Midbrain (tissue), 1 donor: Measurements from ENCODE around the gene LAD1.

Source experiments
- DNase-seq: peaks from one replicate; lab custom pipeline; 2025; lab: John Stamatoyannopoulos, UW

LAD1 gene, protein sequence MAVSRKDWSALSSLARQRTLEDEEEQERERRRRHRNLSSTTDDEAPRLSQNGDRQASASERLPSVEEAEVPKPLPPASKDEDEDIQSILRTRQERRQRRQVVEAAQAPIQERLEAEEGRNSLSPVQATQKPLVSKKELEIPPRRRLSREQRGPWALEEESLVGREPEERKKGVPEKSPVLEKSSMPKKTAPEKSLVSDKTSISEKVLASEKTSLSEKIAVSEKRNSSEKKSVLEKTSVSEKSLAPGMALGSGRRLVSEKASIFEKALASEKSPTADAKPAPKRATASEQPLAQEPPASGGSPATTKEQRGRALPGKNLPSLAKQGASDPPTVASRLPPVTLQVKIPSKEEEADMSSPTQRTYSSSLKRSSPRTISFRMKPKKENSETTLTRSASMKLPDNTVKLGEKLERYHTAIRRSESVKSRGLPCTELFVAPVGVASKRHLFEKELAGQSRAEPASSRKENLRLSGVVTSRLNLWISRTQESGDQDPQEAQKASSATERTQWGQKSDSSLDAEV

DNA sequence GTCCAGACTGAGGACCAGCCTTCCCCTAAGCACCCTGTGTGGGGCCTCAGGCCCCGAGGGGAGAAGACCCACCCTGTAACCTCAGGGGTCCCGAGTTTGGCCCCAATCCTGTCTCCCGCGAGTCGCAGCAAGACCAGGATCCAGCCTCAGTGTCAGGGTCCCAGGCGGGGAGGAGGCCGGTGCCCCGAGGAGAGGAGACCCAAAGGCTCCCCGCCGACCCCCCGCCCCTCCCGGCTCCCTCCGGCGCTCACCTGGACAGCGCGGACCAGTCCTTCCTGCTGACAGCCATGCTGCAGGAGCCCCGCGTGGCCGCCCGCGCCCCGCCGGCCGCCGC lies at the start of gene LAD1:
TSS of gene LAD1 (minus strand) at position 307 of the 334 bp plus-strand sequence. CDS start at position 289, 18 bp downstream.
- no peak for DNase-seq

DNA sequence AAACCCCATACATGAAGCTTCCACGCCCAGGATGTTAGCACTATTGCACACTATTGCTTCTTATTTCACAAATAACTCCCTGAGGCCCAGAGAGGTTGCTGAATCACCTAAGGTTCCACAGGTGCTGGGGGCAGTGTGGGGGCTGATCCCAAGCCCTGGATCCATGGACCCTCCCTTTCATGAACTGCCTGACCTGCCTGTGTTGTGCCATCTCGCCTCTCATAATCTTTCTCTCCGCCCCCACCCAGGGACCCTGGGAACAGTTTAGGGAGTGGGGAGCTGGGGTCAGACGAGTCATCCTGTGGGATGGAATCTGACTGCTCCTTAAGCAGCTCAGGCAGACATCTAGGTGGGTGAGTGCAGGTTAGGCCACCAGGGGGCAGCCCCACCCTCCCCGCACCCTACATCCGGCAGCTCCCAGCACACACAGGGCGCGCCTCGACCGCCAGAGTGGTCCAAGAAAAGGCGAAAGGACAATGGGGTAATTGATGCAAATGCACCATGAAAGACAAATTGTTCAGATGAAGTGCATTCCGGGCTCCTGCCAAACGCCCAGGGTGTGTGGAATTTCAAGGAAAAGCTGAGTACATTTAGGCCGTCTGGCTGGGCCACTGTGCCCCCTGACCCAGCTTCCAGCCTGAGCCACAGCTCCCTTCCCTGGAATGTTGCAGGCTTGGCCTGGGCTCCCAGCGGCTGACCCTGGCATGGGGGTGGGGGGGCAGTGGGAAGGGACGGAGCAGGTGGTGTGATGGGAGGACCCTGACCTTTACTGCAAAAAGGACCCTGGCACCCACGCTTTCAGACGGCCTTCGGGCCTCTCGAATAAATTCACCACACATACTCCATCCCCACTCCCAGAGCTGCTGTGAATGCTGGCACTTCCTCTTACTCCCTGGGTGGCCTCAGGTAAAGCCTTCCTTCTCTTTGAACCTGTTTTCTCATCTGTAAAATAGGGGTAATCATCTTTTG lies 49.1 kb upstream of the LAD1 start:
- DNase-seq = peak; percentile 93

DNA sequence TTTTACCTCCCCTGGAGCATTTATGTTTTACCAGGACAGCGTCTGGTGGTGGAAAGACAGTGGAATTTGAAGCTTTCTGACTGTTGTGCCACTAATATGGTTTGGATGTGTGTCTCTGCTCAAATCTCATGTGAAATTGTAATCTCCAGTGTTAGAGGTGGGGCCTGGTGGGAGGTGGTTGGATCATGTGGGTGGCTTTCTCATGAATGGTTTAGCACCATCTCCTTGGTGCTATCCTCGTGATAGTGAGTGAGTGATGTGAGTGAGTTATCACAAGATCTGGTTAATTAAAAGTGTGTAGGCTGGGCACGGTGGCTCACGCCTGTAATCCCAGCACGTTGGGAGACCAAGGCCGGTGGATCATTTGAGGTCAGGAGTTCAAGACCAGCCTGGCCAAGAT lies 46.2 kb upstream of the LAD1 start:
- no peak for DNase-seq

DNA sequence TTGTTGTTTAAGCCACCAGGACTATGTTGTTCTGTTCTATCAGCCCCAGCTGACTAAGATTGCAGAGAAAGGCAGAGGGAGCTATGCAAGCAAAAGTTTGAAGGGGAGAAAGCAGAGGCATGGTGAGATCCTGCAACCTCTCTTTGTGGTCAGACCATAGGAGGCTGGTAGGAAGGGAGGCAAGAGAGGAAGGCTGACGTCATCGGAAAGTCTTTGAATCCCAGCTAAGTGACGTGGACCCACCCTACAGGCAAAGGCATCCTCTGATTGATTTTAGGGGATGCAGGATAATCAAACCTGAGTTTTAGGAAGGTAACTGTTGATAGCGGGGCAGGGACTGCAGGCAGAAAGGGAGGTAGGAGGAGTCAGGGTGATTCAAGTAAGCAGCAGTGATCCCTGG lies 45.7 kb upstream of the LAD1 start:
- DNase-seq = no peak

DNA sequence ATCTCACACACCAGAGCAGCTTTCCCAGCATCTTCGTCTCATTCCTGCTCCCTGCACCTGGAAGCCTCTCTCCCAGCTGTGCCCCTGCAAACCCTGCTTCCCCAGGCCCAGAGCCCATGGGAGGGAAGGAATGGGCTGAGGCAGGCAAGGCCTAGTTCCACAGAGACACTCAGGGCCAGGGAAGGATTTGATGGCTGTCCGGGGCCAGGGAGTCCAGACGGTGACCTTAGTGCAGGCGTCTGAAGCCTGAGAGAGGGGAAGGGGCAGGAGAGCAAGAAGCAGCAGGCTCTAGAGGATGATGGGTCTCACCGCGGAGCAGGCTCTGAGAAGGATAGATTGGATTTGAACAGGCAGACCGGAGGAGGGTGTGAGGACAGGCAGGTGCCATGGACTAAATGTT lies 44.6 kb upstream of the LAD1 start:
- DNase-seq = no peak

DNA sequence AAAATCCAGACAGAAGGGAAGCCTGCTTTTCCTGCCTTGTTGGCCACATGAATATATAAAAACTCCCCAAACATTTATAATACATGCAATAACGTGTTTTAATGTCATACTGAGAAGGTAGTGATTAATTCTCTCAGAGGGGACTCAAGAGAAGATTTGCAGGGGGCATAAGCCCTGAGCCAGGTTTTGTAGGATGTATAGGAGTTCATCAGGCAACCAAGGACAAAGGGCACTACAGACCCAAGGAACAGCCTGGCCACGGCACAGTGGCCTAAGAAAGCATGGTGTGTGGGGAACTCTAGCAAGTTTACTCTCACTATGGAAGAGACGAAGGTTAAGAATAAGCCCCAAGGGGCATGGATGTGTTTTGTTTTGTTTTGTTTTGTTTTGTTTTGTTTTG lies 37.8 kb upstream of the LAD1 start:
- DNase-seq = no peak

DNA sequence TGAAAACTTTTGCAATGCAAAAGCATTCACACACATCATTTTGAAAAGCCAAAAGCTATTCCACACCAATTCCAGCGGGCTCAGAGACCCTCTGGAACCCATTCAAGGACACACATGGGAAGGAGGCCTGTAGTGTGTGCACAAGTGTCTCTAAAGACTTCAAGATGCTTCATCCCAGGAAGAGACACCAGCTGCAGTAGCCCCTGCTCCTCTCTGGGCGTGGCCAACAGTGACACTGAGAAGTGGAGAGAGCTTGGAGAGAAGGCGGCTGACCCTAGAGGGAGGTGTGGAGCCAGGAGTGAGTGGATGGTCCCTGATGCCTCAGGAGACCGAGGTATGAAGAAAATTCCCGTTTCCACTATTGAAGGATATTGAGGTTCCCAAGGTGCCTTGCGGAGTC lies 37.3 kb upstream of the LAD1 start:
- DNase-seq = no peak

DNA sequence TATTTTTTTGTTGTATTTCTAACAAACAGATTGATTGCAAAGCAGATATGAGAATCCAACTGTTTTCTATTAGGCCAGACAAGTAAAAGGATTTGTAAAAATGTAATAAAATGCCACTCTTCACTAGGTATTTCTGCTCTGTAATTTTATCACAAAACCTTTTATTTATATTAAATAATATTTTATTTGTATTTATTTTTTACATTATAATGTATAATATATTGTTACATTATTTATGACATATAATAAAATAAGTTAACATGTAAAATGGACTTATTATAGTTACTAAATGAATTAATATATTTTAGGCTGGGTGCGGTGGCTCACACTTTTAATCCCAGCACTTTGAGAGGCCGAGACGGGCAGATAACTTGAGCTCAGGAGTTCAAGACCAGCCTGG lies 35.1 kb upstream of the LAD1 start:
- no peak for DNase-seq

DNA sequence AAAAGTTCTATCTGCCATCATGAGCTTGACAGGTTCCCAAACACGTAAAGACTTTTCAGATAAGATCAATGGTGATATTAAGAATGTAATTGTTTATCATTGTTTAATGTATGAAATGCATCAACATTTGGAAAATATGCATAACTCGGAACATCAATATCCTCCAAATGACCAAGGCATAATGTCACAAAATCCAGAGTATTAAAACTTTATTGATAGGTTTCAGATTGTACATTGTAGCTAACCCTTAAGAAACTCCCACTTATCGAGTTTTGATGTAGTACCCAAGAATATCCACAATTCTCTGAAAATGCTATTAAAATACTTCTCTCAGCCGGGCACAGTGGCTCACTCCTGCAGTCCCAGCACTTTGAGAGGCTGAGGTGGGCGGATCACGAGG lies 34.5 kb upstream of the LAD1 start:
- DNase-seq = no peak

DNA sequence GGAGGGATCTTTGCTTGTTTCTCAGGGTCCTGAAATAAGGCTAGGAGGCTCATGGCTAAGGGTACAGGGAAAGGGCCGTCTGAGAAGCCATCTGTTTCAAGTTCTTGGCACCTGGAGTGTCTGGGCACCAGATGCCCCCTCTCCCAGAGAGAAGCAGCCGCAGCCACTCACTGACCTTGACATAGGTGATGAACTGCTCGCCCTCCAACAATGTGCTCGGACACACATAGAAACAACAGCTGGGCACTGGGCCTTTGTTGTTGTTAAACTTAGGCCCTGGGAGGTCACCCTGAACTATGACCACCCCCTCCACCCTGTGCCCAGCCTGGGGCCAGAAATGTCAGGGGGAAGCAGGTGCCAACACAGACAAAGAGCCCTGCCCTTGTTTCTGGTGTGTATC lies 31.7 kb upstream of the LAD1 start:
- DNase-seq = no peak

DNA sequence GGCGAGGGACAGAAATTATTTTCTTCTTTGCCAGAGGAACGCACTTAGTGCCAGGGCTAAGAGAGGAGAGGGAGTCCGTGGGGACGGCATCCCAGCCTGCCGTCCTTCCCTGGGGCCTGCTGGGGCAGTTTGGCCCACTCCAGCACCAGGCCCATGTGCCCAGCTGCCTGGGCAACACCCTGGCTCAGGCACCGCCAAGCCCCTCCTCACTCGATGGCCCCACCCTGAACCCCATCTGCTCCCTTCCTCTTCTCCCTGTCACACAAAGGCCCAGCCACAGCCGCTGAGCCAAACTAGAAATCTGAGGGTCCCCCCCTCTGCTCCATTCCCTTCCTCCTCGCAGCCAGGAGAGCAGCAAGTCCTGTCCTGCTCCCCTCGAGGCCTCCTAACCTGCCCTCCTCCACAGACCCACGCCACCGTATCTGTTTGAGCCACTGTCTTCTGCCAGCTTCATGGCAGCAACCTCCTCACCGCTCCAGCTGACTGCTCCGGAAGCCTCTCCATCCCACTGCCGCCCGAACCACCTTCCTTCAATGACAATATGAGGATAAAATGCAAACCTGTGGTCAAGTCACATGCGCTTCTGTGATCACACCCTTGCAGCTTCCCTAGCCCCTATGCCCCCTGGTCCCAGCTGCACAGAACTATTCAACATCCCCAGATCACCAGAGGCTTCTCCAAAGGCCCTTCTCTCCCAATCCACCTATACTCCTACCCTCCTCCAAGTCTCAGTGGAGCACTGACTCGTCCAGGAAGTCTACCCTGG lies 30.8 kb upstream of the LAD1 start:
- no peak for DNase-seq

DNA sequence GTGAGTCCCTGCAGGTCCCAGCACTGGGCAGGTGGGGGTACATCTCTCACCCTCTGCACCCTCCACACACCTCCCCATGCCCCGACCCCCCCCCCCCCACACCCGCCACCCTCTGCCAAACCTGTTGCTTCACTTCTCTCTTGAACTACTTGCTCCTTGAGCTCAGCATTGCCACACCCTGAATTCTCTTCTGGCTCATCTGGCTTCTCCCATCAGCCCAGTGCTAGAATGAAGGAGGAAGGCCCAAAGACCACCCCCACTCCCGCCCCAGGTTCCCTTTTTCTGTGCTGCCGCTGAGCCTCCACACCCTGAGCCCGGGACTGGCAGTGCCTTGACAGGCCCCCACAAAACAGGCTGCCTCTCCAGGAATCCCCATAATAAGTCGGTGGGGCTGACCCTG lies 28.8 kb upstream of the LAD1 start:
- no peak for DNase-seq

DNA sequence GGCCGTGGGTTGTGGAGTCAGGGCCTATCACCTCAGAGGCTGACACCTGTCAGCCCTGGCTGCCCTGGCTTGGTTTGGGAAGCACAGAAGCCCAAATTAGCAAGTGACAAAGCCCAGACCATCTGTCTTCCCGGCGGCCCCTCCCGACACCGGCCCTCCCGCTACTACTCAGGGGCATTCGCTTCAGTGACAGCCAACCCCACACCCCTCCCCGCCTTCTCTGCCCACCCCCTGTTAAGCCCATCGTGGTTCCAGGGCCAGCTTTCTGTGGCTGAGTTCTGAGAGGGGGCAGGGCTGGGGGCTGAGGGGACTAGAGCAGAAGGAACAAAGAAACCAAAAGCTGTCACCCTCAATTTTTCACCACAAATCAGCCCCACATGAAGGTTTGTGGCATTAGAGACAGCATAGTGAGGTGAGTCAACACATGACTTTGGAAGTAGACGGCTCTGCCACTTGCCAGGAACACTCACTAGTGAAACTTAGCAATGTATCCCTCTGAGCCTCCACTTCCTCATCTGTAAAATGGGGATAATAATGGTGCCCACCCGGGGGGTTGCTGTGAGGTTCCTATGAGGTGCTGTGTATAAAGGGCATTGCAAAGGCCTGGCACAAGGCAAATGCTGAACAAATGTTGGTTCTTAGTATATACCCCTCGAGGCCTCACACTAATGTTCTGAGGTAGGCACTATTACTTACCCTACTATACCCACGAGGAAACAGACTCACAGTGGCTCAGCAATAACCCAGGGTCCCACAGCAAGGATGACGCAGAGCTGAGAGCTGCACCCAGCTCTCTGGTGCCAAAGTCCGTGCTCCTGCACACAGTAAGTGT lies 27.6 kb upstream of the LAD1 start:
- DNase-seq = no peak

DNA sequence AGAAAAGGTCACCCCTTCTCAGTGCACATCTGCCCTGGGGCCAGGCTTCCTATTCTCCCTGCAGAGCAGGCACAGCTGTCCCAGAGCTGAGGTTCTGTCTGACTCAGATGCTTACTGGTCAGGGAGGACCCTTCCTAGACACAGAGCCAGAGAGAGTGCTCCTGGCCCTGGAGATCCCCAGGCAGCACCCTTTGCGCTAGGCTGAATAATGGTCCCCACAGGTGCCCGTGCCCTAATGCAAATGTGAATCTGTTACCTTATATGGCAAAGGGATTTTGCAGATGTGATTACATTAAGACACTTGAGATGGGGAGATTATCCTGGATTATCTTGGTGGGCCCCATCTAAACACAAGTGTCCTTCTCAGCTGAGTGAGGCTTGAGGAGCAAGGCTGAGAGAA lies 25.0 kb upstream of the LAD1 start:
- DNase-seq = no peak

DNA sequence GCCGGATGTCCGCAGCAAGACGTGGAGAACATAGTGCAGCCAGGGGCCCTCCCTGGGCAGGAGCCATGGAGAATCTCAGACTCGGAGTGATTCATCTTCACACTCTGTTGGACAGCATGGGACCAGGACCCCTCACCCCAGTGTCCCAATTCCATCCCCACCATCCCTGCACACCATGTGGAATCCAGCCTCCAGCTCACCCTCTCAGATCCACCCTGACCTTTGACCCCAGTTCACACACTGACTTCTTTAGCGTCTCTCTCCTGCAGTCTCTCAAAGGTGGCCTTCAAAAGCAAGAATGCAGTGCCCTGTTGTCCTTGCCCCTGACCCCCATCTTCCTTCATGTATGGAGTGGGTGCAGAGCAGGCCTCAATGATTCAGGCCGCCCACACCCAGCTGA lies 24.5 kb upstream of the LAD1 start:
- DNase-seq = no peak

DNA sequence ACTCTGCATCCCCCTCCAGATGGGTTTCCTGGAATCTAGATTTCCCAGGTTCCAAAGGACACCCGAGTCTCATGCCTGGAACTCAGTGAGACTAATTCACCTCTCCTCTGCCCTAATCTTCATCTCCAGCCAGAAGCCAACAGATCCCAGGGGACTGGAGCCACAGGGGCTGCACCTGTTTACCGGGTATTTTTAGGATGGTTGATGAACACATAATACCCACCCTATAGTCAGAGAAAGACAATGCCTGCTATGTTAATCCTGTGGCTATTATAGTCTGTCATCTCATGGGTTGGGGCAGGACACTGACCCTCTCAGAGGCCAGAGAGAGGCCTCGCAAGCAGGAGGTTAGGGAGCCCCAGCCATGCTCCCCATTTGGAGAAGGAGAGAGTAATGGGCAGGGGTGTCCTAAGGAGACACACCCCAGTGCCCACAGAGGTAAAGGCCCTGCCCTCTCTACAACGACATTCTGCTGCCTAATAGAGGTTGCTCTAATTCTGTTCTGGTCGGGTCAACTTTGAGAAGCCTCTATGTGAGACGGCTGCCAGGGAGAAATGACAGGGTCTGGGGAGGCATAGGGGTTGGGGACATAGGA lies 23.4 kb upstream of the LAD1 start:
- DNase-seq = no peak

DNA sequence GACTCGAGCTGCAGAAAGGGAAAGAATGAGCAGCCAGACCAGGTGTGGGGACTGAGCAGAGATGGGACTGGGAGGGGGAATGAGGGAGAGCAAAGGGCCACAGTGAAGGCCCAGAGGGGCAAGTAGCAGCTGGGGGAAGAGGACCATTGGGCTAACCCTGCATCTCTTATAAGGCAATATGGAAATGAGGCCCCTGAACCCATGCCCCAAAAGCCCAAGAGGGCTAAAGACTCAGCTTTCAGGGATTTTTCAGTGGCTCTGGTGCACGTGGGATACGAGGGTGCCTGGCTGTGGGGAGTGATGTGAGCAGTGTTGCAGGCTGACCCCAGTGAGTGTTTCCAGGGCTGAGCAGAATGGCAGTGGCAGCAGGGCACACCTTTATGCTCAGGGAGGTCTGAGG lies 22.9 kb upstream of the LAD1 start:
- DNase-seq = no peak

DNA sequence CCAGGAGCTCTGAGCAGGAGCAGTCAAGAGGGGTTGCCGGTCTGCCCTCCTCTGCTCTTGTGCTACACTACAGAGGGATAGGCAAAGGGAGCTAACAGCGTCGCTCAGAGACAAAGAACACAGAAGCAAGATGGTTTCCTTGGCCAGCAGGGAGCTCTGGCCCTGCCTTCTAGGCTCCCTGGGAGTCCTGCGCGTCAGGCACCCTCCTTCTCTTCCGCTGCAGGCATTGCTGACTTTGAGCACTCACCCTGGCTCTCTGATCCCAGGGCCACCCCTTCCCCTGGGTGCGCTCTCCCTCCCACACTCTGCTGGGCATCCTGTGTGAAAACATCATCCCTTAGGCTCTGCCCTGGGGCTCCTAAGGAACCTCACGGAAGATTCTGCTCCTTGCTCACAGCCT lies 21.9 kb upstream of the LAD1 start:
- no peak for DNase-seq

DNA sequence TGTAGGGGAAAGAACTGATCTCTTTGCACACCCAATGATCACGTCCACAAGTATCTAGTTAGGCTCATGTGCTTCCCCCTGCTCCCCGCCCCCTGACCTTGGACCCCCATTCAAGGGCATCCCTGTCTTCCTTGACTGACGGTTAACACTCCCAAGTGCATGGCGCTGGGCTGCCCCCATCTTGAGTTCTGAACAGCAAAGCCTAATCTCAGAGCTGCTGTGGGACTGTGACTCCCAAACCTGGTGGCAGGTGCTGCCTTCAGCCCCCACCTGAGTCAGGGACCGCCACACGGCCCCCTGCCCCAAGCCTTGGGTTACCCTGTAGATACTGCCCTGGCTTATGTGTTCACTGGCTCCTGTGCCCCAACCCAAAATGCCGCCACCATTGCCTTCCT lies 21.5 kb upstream of the LAD1 start:
- no peak for DNase-seq

DNA sequence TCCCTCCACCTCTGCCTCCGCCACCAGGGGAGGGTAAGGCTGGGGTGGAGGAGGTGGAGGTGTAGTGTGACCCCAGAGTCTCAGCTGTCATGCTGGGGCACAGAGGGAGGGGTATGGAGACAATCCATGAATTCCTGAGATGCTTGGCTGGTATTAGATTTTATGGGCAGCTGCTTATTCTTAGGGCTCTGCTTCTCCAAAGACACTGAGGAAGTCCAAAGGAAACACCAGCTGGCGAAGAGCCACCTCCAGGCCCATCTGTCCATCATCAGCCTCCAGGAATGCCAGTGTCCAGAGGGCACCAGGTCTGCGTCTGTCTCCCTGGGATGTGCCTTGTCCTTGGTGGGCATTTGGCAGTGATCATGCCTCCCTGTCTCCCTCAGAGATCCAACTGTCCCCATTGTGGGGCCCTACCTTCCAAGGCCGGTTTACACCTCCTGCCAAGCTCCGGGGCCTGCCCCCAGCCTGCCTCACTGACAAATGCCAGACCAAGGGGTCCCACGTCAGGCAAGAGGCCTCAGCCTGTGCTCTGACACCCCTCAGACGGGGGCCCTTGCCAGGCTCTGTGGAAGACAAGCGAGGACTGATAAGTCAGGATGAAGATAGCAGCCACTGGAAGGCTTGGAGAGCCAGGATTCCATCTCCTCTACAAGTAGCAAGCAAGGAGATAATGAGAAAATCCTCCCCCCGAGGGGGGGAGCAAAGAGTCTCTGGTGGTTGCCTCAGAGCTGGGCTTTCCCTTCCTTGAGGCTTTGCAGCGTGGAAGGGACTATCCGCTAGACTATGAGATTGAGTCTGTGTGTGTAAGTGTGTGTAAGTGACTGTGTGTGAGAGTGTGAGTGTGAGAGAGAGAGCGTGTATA lies 20.9 kb upstream of the LAD1 start:
- no peak for DNase-seq
